HEK293 (cell line): ENCODE measurements around the gene WNT7A.

Source experiments
- CTCF ChIA-PET: fragments of 350-600 bp; formaldehyde crosslinking; extraction: SDS; loops from one replicate; lab custom pipeline; 2021; ENCODE audit warnings: antibody characterized with exemption; lab: Yijun Ruan, JAX
- POLR2A ChIA-PET: fragments of 300-600 bp; formaldehyde crosslinking; extraction: SDS; loops from one replicate; lab custom pipeline; 2020; ENCODE audit warnings: antibody characterized with exemption, inconsistent platforms; lab: Yijun Ruan, JAX
- H3K27ac ChIP-seq: fragments of 200-500 bp; sonication (Bioruptor generic); 2 replicates; pipeline ENCODE4 v1.5.1; 2014; ENCODE audit warnings: low read depth, low read length, control low read depth, inconsistent platforms; ENCODE audit errors: extremely low read depth
- H3K36me3 ChIP-seq, 2 experiments: fragments of 200-500 bp in 1 of 2; sonication (Bioruptor generic) in 1 of 2; 1 replicate in 1 of 2; 2 replicates in 1 of 2; pipeline ENCODE4 v1.5.1; 2014 to 2017; ENCODE audit warnings: inconsistent platforms in 2 of 2, low read length in 2 of 2; ENCODE audit not compliant: control insufficient read depth in 2 of 2, insufficient read depth in 1 of 2
- H3K4me1 ChIP-seq: fragments of 200-500 bp; sonication (Bioruptor generic); 2 replicates; pipeline ENCODE4 v1.5.1; 2014; ENCODE audit warnings: mild to moderate bottlenecking, low read length, inconsistent platforms; ENCODE audit not compliant: control insufficient read depth, insufficient read depth
- H3K4me3 ChIP-seq: 2 replicates; pipeline ENCODE4 v1.5.1; 2011; ENCODE audit warnings: low read depth, mild to moderate bottlenecking, control low read depth, low read length, moderate library complexity
- H3K9me3 ChIP-seq: fragments of 200-500 bp; sonication (Bioruptor generic); 2 replicates; pipeline ENCODE4 v1.5.1; 2014; ENCODE audit warnings: low read depth, low read length, inconsistent platforms; ENCODE audit not compliant: control insufficient read depth, insufficient read depth
- GLI4 ChIP-seq: fragments of 450-650 bp; formaldehyde crosslinking; IDR thresholded peaks from 2 replicates; pipeline ENCODE4 v1.5.1; 2016; ENCODE audit warnings: missing biosample characterization, missing genetic modification characterization
- HOXD13 ChIP-seq: sonication (generic); formaldehyde crosslinking; IDR thresholded peaks from 2 replicates; pipeline ENCODE4 v1.8.0; 2022; ENCODE audit warnings: missing genetic modification reagents, borderline replicate concordance
- OSR2 ChIP-seq: fragments of 450-650 bp; formaldehyde crosslinking; IDR thresholded peaks from 2 replicates; pipeline ENCODE4 v1.5.1; 2016; ENCODE audit warnings: missing biosample characterization, missing genetic modification characterization
- PRDM2 ChIP-seq: fragments of 450-650 bp; formaldehyde crosslinking; IDR thresholded peaks from 2 replicates; pipeline ENCODE4 v1.5.1; 2016; ENCODE audit warnings: missing biosample characterization, missing genetic modification characterization, borderline replicate concordance
- REPIN1 ChIP-seq: fragments of 450-650 bp; formaldehyde crosslinking; IDR thresholded peaks from 2 replicates; pipeline ENCODE4 v1.5.1; 2017; ENCODE audit warnings: missing biosample characterization, missing genetic modification characterization, low read depth
- ZEB2 ChIP-seq: fragments of 450-650 bp; formaldehyde crosslinking; IDR thresholded peaks from 2 replicates; pipeline ENCODE4 v1.5.1; 2016; ENCODE audit warnings: missing biosample characterization, missing genetic modification characterization
- ZNF146 ChIP-seq: fragments of 450-650 bp; formaldehyde crosslinking; IDR thresholded peaks from 2 replicates; pipeline ENCODE4 v1.5.1; 2016; ENCODE audit warnings: missing biosample characterization, missing genetic modification characterization
- ZNF398 ChIP-seq: fragments of 450-650 bp; formaldehyde crosslinking; IDR thresholded peaks from 2 replicates; pipeline ENCODE4 v1.5.1; 2017; ENCODE audit warnings: missing biosample characterization, missing genetic modification characterization
- ZNF555 ChIP-seq: fragments of 450-650 bp; formaldehyde crosslinking; conservative IDR thresholded peaks from 2 replicates; pipeline ENCODE4 v1.5.1; 2017; ENCODE audit warnings: missing biosample characterization, mild to moderate bottlenecking, missing genetic modification characterization, inconsistent platforms
- ZNF558 ChIP-seq: fragments of 450-650 bp; formaldehyde crosslinking; IDR thresholded peaks from 2 replicates; pipeline ENCODE4 v1.5.1; 2016; ENCODE audit warnings: missing biosample characterization, missing genetic modification characterization
- ZNF561 ChIP-seq: fragments of 450-650 bp; IDR thresholded peaks from 2 replicates; pipeline ENCODE4 v1.5.1; 2018; ENCODE audit warnings: missing biosample characterization, missing genetic modification characterization, borderline replicate concordance
- ZNF701 ChIP-seq: fragments of 450-650 bp; formaldehyde crosslinking; IDR thresholded peaks from 2 replicates; pipeline ENCODE4 v1.5.1; 2016; ENCODE audit warnings: missing biosample characterization, missing genetic modification characterization
- ZNF776 ChIP-seq: fragments of 450-650 bp; formaldehyde crosslinking; IDR thresholded peaks from 2 replicates; pipeline ENCODE4 v1.5.0; 2017; ENCODE audit warnings: missing biosample characterization, missing genetic modification characterization, borderline replicate concordance

WNT7A gene

GRCh38 chr3:13852638-13853009, 27.2 kb downstream of the WNT7A start (continued):
- no peak for TF ChIP-seq PRDM2

GRCh38 chr3:13851997-13852637, 27.8 kb downstream of the WNT7A start:
- Histone ChIP-seq H3K4me1 (no peaks in the 10 kb centered on the region), H3K27ac (no peak overlapping the region), H3K36me3 (no peaks in the 10 kb centered on the region), H3K9me3 (no peaks in the 10 kb centered on the region), H3K4me3 (no peak overlapping the region)
- TF ChIP-seq OSR2 (tag by site-specific recombination) (no peak), ZNF555 (tag by site-specific recombination) (no peak), ZNF701 (no peak), ZNF398 (tag by site-specific recombination) (no peak), HOXD13 (CRISPR knock-in tag) (no peak)
- ChIA-PET POLR2A (no interaction called here), CTCF (interaction anchor here (0.5 kb wide), 1 partner anchor 13 kb away, joined by 3 read pairs; no protein-coding TSS in a partner anchor)

- ChIA-PET POLR2A (interaction anchor here (0.8 kb wide), 1 partner anchor 11 kb away, joined by 3 read pairs; no protein-coding TSS in a partner anchor), CTCF (interaction anchor here (0.5 to 1.2 kb wide), 2 partner anchors 14 to 350 kb away, joined by 3 read pairs; no protein-coding TSS in a partner anchor)
- H3K27ac ChIP-seq: no peak overlapping the region
- 0 out of 2 replicates have a peak, but pooled peaks have one; percentile 43 for TF ChIP-seq GLI4 (tag by site-specific recombination)
- no peak for TF ChIP-seq REPIN1
- TF ChIP-seq ZNF776 (tag by site-specific recombination): no peak
- no peak for TF ChIP-seq ZNF146 (tag by site-specific recombination)
- TF ChIP-seq ZNF561 (tag by site-specific recombination): no peak
- TF ChIP-seq ZNF558 (tag by site-specific recombination): no peak
- TF ChIP-seq ZEB2 (tag by site-specific recombination): no peak
- H3K4me3 ChIP-seq: no peak overlapping the region
- no peaks in the 10 kb centered on the region for H3K36me3 ChIP-seq
- no peaks in the 10 kb centered on the region for H3K4me1 ChIP-seq
- H3K9me3 ChIP-seq: no peaks in the 10 kb centered on the region
Measured at GRCh38 chr3:13851091-13851849, 28.6 kb downstream of the WNT7A start.
